K562 (cell line): Measurements from ENCODE around the gene PRKACG. TPM values are rescaled to one million over a fixed set of nuclear protein-coding genes. Genes with fewer than 3 reads are reported as not detected.

ENCODE experiments used
- MYC ChIP-seq, 2 experiments: fragments of 250-450 bp in 1 of 2; sonication (Bioruptor Pico) in 1 of 2; IDR thresholded peaks; 2 replicates each; pipeline versions ENCODE4 v1.5.1 to v1.6.1; 2012 to 2021; ENCODE audit warnings: low read depth in 2 of 2, borderline replicate concordance in 1 of 2, improper control_type of control experiment in 1 of 2, low read length in 1 of 2, mild to moderate bottlenecking in 1 of 2, moderate library complexity in 1 of 2
- NEUROD1 ChIP-seq: fragments of 150-350 bp; IDR thresholded peaks from 2 replicates; pipeline ENCODE4 v1.6.1; 2014; ENCODE audit warnings: borderline replicate concordance, low read length, low read depth; ENCODE audit not compliant: partially characterized antibody
- NR2C2 ChIP-seq, 2 experiments: fragments of 200-800 bp in 1 of 2; sonication (Bioruptor generic) in 1 of 2; sonication (generic) in 1 of 2; formaldehyde crosslinking in 1 of 2; IDR thresholded peaks; 2 replicates each; pipeline versions ENCODE4 v1.6.1 to v1.8.0; 2016 to 2022; ENCODE audit warnings: mild to moderate bottlenecking in 1 of 2, missing compliant biosample characterization in 1 of 2, missing genetic modification characterization in 1 of 2, missing genetic modification reagents in 1 of 2
- PCBP2 ChIP-seq: fragments of 200-400 bp; formaldehyde crosslinking; IDR thresholded peaks from 2 replicates; pipeline ENCODE4 v1.6.1; 2018; ENCODE audit warnings: low read length, low read depth, mild to moderate bottlenecking, moderate library complexity; ENCODE audit not compliant: poor library complexity, severe bottlenecking
- SPI1 ChIP-seq: IDR thresholded peaks from 2 replicates; pipeline ENCODE4 v1.6.1; 2011; ENCODE audit warnings: low read depth, low read length, control low read depth, borderline replicate concordance
- STAG1 ChIP-seq: sonication (generic); formaldehyde crosslinking; IDR thresholded peaks from 2 replicates; pipeline ENCODE4 v1.5.0; 2020; ENCODE audit warnings: missing genetic modification reagents, borderline replicate concordance
- ZNF140 ChIP-seq: fragments of 250-450 bp; sonication (Bioruptor Pico); IDR thresholded peaks from 2 replicates; pipeline ENCODE4 v1.8.0; 2021; ENCODE audit warnings: moderate library complexity, mild to moderate bottlenecking, inconsistent platforms
- ZNF395 ChIP-seq: fragments of 200-800 bp; sonication (Bioruptor generic); IDR thresholded peaks from 2 replicates; pipeline ENCODE4 v1.6.1; 2017; ENCODE audit warnings: missing genetic modification characterization, missing compliant biosample characterization
- polyA plus RNA-seq, 8 experiments: library from polyadenylated mRNA; depleted of rRNA in 4 of 8; stranded (reverse) in 5 of 8; unstranded in 3 of 8; fragments of >200 nt; fragmentation: Nextera tagmentation in 2 of 8; fragmentation: Illumina TruSeq in 1 of 8; extraction: Ambion mirVana in 2 of 8; extraction: Trizol in 1 of 8; gene quantifications; 2 replicates each; pipeline versions ENCODE4 v1.2.1 to v1.2.3, GENCODE V29; 2011 to 2014; ENCODE audit warnings: inconsistent platforms in 1 of 8, missing spikeins in 1 of 8
- total RNA-seq, 7 experiments: library from RNA; depleted of rRNA in 6 of 7; stranded (reverse); fragments of >200 nt in 6 of 7; fragmentation: Illumina TruSeq in 2 of 7; extraction: Trizol in 2 of 7; gene quantifications; 2 replicates each; pipeline versions ENCODE4 v1.2.1 to v1.2.3, GENCODE V29; 2011 to 2021; ENCODE audit warnings: low replicate concordance in 1 of 7

Gene PRKACG
- total and polyA plus RNA-seq, 9 of the 15 experiments (the other 6 are each of a cell fraction or from before 2014, with no cell fraction given), result not detected

- TF ChIP-seq NR2C2 (CRISPR knock-in tag; IDR thresholded peaks at IDR 0.05) (no peak), NR2C2 (tag; IDR thresholded peaks at IDR 0.05) (peak; percentile 52; the same call in 1 of the 2 replicates), STAG1 (CRISPR knock-in tag) (no peak), MYC (IDR thresholded peaks at IDR 0.05; ENCODE audit: low read depth, low read length) (no peak), MYC (CRISPR knock-in tag; IDR thresholded peaks at IDR 0.05; ENCODE audit: borderline replicate concordance, low read depth) (no peak), PCBP2 (no peak), NEUROD1 (no peak), ZNF140 (no peak), ZNF395 (CRISPR knock-in tag) (peak; percentile 35; the same call in 1 of the 2 replicates), SPI1 (0 out of 2 replicates have a peak, but pooled peaks have one; percentile 25)
Measured at GRCh38 chr9:68975365-68976043, 38.4 kb downstream of the PRKACG start (continued).
